Panc1 (cell line): ENCODE measurements around the gene DOCK3. TPM values are rescaled to one million over a fixed set of nuclear protein-coding genes. Genes with fewer than 3 reads are reported as not detected.

Experiments used
- ATAC-seq: fragments of 200-7000 bp; cut with Tn5 transposase; 2 replicates; pipeline ENCODE4 v1.9.1; 2020; ENCODE audit warnings: mild to moderate bottlenecking, moderate library complexity
- BruUV-seq: library from RNA; stranded (reverse); fragments of 400-500 nt; replicated peaks from 2 replicates; lab custom pipeline; 2021; lab: Mats Ljungman, UMichigan
- CTCF ChIA-PET: fragments of 300-600 bp; sonication (Branson Sonifier 250); formaldehyde crosslinking; loops from one replicate; lab custom pipeline; 2022; ENCODE audit warnings: antibody characterized with exemption; lab: Charles Lee
- POLR2A ChIA-PET: fragments of 300-600 bp; sonication (Branson Sonifier 250); formaldehyde crosslinking; loops from one replicate; lab custom pipeline; 2022; ENCODE audit warnings: antibody characterized with exemption; lab: Charles Lee
- DNase-seq: peaks from one replicate; pipeline ENCODE4 v3.0.0-alpha.2; 2010; ENCODE audit warnings: low read depth, low spot score
- H3K27ac ChIP-seq: 2 replicates; pipeline ENCODE4 v1.5.1; 2011; ENCODE audit warnings: mild to moderate bottlenecking, low read length, inconsistent platforms
- H3K27me3 ChIP-seq: fragments of 200-500 bp; sonication (Bioruptor generic); 2 replicates; pipeline ENCODE4 v1.6.0; 2014; ENCODE audit warnings: low read length, inconsistent platforms; ENCODE audit not compliant: control insufficient read depth, insufficient read depth
- H3K36me3 ChIP-seq: fragments of 200-500 bp; sonication (Bioruptor generic); 2 replicates; pipeline ENCODE4 v1.5.1; 2014; ENCODE audit warnings: inconsistent platforms, mild to moderate bottlenecking, low read length, moderate library complexity; ENCODE audit not compliant: control insufficient read depth, insufficient read depth
- H3K4me1 ChIP-seq: 2 replicates; pipeline ENCODE4 v1.5.1; 2011; ENCODE audit warnings: inconsistent platforms, mild to moderate bottlenecking, low read length, moderate library complexity; ENCODE audit not compliant: control insufficient read depth, insufficient read depth
- H3K4me3 ChIP-seq, 2 experiments: 2 replicates each; pipeline ENCODE4 v1.5.1; 2011 to 2012; ENCODE audit warnings: low read depth in 2 of 2, low read length in 2 of 2, mild to moderate bottlenecking in 2 of 2, inconsistent platforms in 1 of 2, moderate library complexity in 1 of 2
- H3K9me3 ChIP-seq: fragments of 200-500 bp; sonication (Bioruptor generic); 2 replicates; pipeline ENCODE4 v1.5.1; 2014; ENCODE audit warnings: low read depth, mild to moderate bottlenecking, inconsistent platforms, low read length, moderate library complexity; ENCODE audit not compliant: control insufficient read depth, insufficient read depth
- POLR2AphosphoS5 ChIP-seq: IDR thresholded peaks from 2 replicates; pipeline ENCODE4 v1.6.1; 2012; ENCODE audit warnings: mild to moderate bottlenecking, low read depth, low read length, moderate library complexity
- REST ChIP-seq, 2 experiments: IDR thresholded peaks; 2 replicates each; pipeline ENCODE4 v1.6.1; 2011 to 2012; ENCODE audit warnings: low read depth in 2 of 2, control low read depth in 1 of 2, low read length in 1 of 2, mild to moderate bottlenecking in 1 of 2, moderate library complexity in 1 of 2; ENCODE audit not compliant: insufficient read depth in 1 of 2
- SIN3A ChIP-seq: IDR thresholded peaks from 2 replicates; pipeline ENCODE4 v1.6.1; 2012; ENCODE audit warnings: low read depth, mild to moderate bottlenecking, low read length, moderate library complexity, borderline replicate concordance; ENCODE audit not compliant: insufficient read depth
- TCF7L2 ChIP-seq: IDR thresholded peaks from 2 replicates; pipeline ENCODE4 v1.6.1; 2011; ENCODE audit warnings: mild to moderate bottlenecking, low read depth, low read length, inconsistent platforms
- in situ Hi-C: cut with HindIII; loops from 2 replicates; pipeline ENCODE4 v1.10.0; 2016; ENCODE audit warnings: low sequenced_read_pairs, low pct_unique_long_range_greater_than_20kb
- intact Hi-C: fragments of 100-400 bp; cut with micrococcal nuclease; formaldehyde crosslinking; loops from one replicate; pipeline ENCODE4 v1.10.0; 2022; ENCODE audit not compliant: unreplicated experiment
- total RNA-seq: library from RNA; stranded (reverse); gene quantifications from one replicate; pipeline ENCODE4 v1.2.1, GENCODE V29; 2021; ENCODE audit not compliant: unreplicated experiment
- TF ChIP-seq, protein P1 (sequence below): fragments of 450-650 bp; IDR thresholded peaks from 2 replicates; pipeline ENCODE4 v1.5.1; 2017; ENCODE audit warnings: mild to moderate bottlenecking

The DOCK3 gene
- total RNA-seq, 1 experiment from 2014 or later: 0.21 TPM

GRCh38 chr3:50950591-50950990 lies 275.9 kb downstream of the DOCK3 start:
- no peak for ATAC-seq
- ChIA-PET POLR2A (interaction anchor here (0.6 kb wide), 1 partner anchor 23 kb away, joined by 8 read pairs; no protein-coding TSS in a partner anchor), CTCF (no interaction called here)
- intact Hi-C loops: no loop called here
- Histone ChIP-seq H3K4me1 (no peaks in the 10 kb centered on the region), H3K27ac (no peak overlapping the region), H3K36me3 (no peaks in the 10 kb centered on the region), H3K9me3 (no peaks in the 10 kb centered on the region), H3K4me3 (peak overlapping the region in 1 of 2 experiments; percentile 11; a peak in 2 of 4 replicates), H3K27me3 (no peaks in the 10 kb centered on the region)
- in situ Hi-C loops: no loop called here
- BruUV-seq: no TSS peak
- DNase-seq: no peak
- TF ChIP-seq TCF7L2: no peak
- TF ChIP-seq REST (IDR thresholded peaks at IDR 0.05; ENCODE audit: insufficient read depth in 1 of 2, low read depth in 2 of 2, low read length in 1 of 2): no peak
- TF ChIP-seq SIN3A: no peak
- no peak for TF ChIP-seq POLR2AphosphoS5
- TF ChIP-seq, protein P1, sequence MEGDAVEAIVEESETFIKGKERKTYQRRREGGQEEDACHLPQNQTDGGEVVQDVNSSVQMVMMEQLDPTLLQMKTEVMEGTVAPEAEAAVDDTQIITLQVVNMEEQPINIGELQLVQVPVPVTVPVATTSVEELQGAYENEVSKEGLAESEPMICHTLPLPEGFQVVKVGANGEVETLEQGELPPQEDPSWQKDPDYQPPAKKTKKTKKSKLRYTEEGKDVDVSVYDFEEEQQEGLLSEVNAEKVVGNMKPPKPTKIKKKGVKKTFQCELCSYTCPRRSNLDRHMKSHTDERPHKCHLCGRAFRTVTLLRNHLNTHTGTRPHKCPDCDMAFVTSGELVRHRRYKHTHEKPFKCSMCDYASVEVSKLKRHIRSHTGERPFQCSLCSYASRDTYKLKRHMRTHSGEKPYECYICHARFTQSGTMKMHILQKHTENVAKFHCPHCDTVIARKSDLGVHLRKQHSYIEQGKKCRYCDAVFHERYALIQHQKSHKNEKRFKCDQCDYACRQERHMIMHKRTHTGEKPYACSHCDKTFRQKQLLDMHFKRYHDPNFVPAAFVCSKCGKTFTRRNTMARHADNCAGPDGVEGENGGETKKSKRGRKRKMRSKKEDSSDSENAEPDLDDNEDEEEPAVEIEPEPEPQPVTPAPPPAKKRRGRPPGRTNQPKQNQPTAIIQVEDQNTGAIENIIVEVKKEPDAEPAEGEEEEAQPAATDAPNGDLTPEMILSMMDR: no peak

DNA sequence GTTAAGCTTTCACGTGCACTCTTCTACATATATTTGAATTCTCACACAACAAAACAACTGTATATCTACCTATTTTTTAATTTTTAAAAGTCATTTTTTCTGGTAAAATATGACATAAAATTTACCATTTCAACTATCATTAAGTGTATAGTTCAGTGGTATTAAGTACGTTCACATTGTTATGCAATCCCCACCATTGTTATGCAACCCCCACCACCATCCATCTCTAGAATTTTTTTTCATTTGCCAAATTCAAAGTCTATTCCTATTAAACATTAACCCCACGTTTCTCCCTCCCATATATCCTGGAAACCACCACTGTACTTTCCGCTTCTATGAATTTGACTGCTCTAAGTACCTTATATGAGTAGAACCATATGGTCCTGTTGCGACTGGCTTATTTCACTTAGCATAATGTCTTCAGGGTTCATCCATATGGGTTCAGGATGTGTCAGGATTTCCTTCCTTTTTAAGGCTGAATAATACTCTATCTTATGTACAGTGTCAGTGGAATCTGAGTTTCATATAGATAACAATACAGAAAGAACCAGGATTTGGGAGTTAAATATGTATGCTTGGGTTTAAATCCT lies 279.2 kb downstream of the DOCK3 start:
- ChIA-PET CTCF (no interaction called here), POLR2A (no interaction called here)
- in situ Hi-C loops (no loop called here), intact Hi-C loops (no loop called here)
- Histone ChIP-seq H3K4me1 (no peaks in the 10 kb centered on the region), H3K27me3 (no peaks in the 10 kb centered on the region), H3K36me3 (no peaks in the 10 kb centered on the region), H3K9me3 (no peaks in the 10 kb centered on the region), H3K4me3 (no peak overlapping the region), H3K27ac (no peak overlapping the region)
- BruUV-seq: no TSS peak
- ATAC-seq: no peak
- DNase-seq: no peak
- TF ChIP-seq POLR2AphosphoS5 (no peak), SIN3A (no peak), REST (IDR thresholded peaks at IDR 0.05; ENCODE audit: insufficient read depth in 1 of 2, low read depth in 2 of 2, low read length in 1 of 2) (no peak), TCF7L2 (no peak)
- TF ChIP-seq, protein P1: no peak
